NCI-H1694 (cell line): ENCODE measurements around the gene LSM4.

Experiments
- DNase-seq: peaks from one replicate; lab custom pipeline; 2025; lab: John Stamatoyannopoulos, UW

The LSM4 gene

DNA sequence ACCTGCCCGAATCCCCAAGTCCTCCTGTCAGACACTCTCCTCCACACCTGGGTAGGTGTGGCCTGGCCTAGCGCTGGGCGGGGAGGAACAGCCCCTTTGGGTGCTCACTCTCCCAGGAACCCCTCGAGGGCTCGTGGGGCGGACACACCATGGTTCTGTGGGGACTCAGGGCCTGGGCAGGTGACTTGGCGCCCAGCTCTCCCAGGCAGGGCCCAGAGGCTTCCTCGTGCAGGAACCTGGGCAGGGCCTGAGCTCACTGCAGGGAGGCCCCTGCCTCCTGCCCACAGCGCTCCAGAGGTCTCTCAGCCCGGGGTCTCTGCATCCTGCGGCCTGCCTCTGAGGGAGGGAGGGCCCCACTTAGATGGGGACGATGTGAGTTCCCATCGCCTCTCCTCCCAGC lies 11.9 kb downstream of the LSM4 start:
- no peak for DNase-seq

DNA sequence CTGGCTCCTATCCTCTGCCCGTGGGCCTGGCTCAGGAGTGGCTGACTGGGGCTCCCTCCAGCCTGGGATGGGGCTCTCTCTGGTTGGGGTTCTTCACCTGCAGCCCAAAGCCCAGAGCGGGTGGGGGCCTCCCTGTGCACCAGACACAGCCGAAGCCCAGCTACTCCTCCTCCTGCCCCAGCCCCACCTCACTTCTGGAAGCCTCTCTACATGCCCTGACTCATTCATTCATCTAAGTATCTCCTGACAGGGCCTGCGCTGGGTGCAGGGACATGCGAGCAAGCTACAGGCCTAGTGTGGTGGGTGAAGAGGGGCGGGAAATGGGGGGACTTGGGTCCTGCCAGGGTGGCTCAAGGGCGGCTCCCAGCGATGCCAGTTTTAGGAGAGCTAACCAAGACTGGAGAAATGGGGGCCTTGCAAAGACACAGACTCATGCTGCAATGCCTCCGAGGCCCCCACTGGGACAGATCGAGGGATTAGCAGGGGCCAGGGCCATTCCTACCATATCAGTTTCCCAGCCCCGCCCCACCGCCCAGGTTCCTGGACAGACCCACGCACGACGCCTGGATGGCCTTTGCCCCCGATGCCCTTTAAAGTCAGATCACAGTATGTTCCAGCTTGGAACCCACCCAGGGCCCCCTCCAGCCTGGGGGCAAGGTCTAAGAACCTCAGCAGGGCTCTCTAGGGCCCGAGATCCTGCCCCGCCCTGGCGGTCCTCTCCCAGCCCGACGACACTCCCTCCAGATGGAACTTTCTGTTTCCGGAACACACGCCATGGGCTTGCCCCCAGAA lies 12.6 kb downstream of the LSM4 start:
- no peak for DNase-seq

- no peak for DNase-seq
Measured at GRCh38 chr19:18309525-18310064, 13.3 kb downstream of the LSM4 start.

DNA sequence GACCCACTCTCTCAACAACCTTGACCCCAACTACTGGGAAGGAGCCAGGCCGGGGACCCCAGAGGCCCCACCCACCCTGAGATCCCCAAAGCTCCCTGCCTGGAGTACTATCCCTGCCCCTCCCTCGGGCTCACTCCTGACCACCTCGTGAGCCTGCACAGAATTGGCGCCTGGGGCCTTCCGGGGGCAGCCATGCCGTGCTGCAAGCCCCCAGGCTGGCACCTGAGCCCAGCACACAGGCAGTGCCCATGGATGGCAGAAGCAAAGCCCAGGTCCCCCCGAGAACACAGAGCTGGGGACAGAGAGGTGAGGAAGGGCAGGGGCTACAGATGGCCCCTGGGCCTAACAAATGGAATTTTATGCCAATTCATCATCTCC lies 13.9 kb downstream of the LSM4 start:
- no peak for DNase-seq

GRCh38 chr19:18308051-18308947 lies 14.6 kb downstream of the LSM4 start:
- DNase-seq: no peak

DNA sequence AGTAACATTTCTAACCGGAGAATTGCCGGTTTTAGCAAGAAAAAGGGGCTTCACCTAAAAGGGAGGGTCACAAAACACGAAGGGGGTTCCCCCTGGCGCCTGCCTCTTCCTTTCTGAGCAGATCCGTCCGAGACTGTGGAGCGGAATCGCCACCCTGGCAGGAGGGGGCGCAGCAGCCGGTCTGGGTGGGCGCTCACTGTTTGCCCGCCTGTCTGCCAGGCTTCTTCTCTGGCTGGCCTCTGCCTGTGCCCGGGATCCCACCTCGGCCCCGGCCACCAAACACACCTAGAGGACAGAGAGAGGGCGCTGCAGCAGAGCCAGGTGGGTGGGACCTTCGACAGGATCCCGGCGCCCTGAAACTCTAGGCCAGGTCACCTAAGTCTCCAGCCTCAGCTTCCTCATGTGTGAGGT lies 15.6 kb downstream of the LSM4 start:
- DNase-seq: no peak

DNA sequence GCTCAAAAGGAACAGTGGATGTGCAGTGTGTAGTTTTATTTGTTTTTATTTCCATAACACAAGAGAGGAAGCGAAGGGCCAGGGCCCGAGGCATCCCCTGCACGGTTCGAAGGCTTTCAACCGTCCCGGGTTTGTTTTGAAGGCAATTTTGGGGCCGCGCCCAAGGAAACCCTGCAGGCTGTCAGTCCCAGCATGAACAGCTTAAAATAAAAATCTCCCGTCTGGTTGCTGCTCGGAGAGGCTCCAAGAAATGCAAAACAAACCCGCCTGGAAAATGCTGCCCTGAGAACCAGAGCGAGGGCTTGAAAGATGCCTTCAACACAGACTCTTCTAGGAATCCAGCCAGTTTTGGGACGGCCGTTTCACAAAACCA lies 16.0 kb downstream of the LSM4 start:
- no peak for DNase-seq

GRCh38 chr19:18306209-18306887 lies 16.5 kb downstream of the LSM4 start:
- no peak for DNase-seq

DNA sequence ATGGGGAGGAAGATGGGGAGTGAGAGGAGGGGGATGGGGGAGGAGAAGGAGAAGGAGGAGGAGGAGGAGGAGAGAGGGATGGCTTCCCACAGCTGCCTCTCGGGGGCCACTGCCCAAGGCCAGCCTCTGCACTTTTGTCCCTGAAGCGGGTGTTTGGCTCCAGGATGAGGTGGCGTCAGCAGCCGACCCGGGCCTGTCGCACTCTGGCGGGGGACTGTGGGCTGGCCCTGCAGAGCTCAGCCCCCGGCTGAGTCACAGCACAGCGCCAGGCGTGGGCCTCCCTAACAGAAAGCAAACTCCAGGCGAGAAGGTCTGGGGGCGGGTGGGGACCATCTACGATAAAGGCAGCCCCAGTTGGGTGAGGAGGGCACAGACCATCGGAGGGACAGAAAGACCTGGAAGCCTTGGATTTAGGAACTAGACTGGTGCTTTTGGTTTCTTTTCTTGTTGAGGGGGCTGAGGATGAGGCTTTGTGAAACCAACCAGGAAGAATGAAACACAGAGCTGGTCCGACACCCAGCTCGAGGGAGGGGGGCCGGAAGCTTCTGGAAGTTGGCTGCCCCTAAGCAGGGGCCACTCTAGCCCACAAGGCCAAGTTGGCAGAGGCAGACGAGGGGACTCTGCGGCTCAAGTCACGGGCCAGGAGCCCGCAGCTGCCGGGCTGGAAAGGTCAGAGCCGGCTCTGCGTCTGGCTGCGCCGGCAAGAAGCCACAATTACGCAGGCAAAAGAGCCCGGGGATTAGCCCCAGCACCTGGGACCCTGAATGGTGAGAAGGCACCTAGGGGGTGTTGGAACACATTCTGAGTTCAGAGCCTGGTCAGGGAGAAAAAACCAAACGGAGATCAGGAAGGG lies 18.2 kb downstream of the LSM4 start:
- DNase-seq: no peak

DNA sequence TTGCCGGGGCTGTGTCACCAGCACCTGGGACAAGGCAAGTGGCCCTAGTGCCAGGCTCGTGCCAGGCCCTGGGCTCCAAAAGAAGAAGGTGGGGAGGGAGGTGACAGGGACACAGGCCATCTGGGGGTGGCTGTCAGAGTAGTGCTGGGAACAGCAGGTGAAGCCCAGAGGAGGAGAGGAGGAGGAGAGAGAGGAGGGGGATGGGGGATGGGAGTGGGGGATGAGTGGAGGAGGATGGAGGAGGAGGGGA lies 18.7 kb downstream of the LSM4 start:
- DNase-seq: peak; percentile 6

DNA sequence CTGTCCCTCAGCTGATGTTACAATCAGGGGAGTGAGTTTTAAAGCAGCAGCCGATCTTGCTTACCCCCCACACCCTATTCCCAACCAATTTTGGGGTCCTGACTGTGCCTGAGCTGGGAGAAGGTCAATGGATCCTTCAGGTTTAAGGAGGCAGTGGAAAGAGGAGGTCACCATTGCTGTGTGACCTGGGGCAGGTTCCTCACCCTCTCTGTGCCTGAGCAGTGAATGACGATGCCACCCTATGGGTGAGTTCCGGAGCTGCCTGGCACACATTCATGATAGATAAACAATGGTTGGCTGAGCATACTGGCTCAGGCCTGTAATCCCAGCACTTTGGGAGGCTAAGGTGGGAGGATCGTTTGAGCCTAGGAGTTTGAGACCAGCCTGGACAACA lies 21.2 kb downstream of the LSM4 start:
- no peak for DNase-seq

DNA sequence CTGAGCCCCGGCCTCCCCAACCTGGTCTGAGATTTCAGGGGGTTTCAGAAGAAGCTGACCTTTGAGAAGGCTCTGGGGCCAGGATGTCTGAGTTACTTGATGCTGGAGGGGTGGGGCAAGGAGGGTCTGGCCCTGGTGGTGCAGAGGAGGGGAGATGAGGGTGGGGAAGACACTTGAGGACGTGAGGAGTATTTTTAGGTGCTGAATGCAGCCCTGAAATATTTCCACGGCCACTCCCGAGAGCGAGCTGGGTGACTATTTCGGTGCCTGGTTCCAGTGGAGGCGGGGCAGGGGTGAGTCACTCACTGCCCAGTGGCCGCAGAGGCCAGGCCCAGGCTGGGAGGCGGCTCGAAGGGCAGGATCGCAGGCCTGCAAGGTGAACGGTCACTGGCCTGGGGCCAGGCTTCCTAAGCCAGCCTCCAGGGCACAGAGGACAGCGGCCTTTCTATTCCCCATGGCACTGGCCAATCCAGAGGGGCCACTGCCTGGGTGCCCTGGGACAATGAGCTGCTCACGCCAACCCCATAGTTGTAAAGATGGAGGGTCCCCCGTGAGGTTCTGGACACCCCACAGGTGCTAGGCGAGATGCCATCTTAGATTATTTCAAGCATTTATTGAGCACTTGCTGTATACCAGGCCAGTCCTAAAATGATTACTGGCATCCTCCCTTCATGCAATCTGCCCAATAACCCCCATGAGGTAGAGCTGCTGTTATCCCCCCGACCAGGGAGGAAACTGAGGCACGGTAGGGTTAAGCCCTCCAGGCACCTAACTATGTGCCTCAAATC lies 21.8 kb downstream of the LSM4 start:
- no peak for DNase-seq

DNA sequence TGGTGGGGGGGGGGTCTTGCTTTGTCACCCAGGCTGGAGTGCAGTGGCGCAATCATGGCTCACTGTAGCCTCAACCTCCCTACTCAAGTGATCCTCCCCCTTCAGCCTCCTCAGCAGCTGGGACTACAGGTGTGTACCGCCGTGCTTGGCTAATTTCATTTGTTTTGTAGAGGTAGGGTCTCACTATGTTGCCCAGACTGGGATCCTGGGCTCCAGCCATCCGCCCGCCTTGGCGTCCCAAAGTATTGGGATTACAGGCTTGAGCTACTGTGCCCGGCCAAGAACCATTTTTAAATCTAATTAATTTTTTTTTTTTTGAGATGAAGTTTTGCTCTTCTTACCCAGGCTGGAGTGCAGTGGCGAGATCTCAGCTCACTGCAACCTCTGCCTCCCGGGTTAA lies 23.2 kb downstream of the LSM4 start:
- no peak for DNase-seq

- DNase-seq: no peak
Measured at GRCh38 chr19:18298601-18299000, 24.3 kb downstream of the LSM4 start.

GRCh38 chr19:18297308-18297707 lies 25.6 kb downstream of the LSM4 start:
- DNase-seq: no peak

- no peak for DNase-seq
Measured at GRCh38 chr19:18295034-18295451, 27.8 kb downstream of the LSM4 start.

DNA sequence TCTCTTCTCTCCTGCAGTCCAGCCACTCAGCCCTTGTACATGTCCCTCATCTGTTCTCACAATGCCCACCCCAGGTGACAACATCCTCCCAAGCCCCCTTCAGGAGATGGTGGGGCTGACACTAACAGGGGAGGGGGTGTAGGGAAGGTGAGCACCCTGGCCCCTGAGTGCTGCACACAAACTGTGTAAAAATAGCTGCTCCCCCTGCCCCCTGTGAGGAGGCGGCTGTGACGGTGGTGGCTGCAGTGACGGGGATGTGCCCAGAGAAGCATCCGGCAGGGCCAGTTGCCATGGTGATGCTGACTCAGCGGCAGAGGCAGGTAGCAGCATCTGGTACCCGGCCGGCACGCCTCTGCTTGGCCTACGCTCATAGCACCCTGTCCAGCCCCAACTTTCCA lies 28.4 kb downstream of the LSM4 start:
- peak; percentile 46 for DNase-seq

- no peak for DNase-seq
Measured at GRCh38 chr19:18293642-18294466, 29.0 kb downstream of the LSM4 start.

DNA sequence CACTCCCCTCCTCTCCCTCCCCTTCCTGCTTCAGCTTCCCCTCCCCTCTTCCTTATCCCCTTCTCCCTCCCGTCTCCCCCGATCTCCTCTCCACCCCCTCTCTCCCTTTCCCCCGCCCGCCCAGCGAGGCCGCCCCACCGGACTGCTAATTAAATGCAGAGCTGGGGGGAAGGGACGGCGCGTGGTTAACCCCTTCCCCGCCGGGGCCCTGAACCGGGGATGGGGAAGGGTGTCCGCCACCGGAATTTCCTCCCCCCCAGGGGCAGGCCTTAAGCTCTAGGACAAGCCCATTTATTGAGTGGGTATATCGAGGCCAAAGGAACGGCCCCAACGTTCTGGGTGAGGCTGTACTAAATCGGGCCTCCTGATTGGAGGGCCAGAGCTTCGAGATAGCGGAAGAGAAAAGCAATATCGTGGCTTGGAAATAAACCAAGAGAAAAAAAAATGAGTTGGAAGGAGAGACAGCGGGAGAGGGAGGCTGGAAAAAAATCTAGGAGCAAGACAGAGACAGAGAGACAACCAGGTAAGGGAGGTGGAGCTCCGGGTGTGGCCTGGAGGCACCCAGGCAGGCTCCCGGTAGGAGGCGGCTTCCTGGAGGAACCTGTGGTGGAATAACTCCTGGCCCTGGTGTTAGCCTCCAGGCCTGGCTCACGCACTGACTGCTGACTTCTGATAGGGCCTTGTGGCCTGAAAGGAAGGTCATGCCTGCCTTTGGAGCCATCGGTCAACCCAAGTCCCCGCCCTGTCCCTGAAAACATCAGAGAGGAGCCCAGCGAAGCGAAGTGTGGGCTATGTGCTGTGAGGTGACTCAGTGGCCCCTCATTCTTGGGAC lies 29.9 kb downstream of the LSM4 start:
- no peak for DNase-seq
